Frontal cortex (tissue), 4 donors: ENCODE results near the gene ZDHHC22. TPM values are rescaled to one million over a fixed set of nuclear protein-coding genes. Genes with fewer than 3 reads are reported as not detected.

Experiments used
- DNase-seq, 2 donors: peaks; one replicate each; pipeline ENCODE4 v3.0.0; 2012; ENCODE audit warnings: low spot score in 2 of 2
- FAIRE-seq: peaks from 2 replicates; lab custom pipeline; 2012; peaks lifted over from hg19 to GRCh38; lab: Jason Lieb, UNC
- total RNA-seq: library from RNA; depleted of rRNA; stranded (reverse); fragments of >200 nt; gene quantifications from one replicate; pipeline ENCODE4 v1.2.3, GENCODE V29; 2014
- donor health status: control.
- donor health status: control.
- donor health status: control.

ZDHHC22 gene
- total RNA-seq, 1 donor from 2014 or later: 5.7 TPM

- FAIRE-seq (no peak), DNase-seq (no peak)
Measured at GRCh38 chr14:77158175-77158881, 16.7 kb upstream of the ZDHHC22 start.

GRCh38 chr14:77157740-77158139, 16.1 kb upstream of the ZDHHC22 start:
- DNase-seq (no peak), FAIRE-seq (no peak)

- DNase-seq: no peak
Measured at GRCh38 chr14:77155083-77155482, 13.5 kb upstream of the ZDHHC22 start.

DNA sequence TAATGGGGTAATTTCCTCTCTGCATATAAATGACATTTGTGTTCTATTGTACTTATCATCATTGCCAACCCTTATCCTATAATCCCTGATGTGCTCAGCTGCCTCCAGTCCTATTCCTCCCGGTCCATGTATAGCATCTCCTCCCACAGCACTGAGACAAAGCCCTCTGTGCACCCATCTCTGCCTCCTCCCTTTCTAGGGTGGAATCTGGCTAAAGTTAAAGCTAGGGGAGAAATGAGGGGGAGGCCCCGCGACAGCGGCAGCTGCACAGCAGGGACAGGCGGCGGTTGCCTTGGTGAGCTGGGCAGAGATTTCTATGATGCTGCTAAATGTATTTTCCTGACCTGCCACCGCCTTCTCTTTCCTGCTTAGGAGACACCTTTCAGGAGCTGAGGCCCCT, 12.8 kb upstream of the ZDHHC22 start:
- no peak for FAIRE-seq

More at GRCh38 chr14:77155083-77155482, 13.5 kb upstream of the ZDHHC22 start:
- FAIRE-seq: no peak

GRCh38 chr14:77153802-77154201, 12.2 kb upstream of the ZDHHC22 start:
- FAIRE-seq: no peak
- DNase-seq: no peak

More for the DNA sequence above, 12.8 kb upstream of the ZDHHC22 start:
- no peak for DNase-seq

DNA sequence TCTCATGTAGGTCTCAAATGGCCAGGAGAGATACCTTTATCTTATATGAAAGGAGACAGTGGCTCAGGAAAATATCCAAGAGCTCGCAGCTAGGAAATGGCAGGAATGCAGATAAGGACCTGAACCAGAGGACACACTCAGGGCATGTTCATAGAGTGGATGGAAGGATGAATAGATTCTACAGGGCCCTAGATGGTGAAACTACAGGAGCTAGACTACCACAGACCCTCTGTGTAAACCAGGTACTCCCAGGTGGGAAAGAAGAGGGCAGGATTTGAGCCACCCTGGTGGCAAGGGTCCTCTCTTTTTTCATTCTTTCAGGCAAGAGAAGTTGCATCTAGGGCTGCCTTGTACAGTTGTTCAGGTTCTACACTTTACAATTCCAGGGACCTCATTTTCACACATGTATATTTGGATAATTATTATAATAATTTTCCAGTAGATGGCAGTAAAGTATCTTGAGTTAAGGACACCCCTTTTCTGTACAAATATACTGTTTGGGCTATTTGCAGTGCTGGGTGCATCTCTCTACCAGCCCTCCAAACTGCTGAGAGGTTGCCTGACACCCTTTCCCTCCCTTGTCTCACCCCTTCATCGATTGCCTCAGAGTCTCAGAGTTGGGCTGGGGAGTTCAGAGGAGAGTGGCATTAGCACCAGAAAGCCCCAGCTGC, 10.5 kb upstream of the ZDHHC22 start:
- FAIRE-seq (no peak), DNase-seq (no peak)

- DNase-seq (no peak), FAIRE-seq (no peak)
Measured at GRCh38 chr14:77151245-77151644, 9.7 kb upstream of the ZDHHC22 start.

DNA sequence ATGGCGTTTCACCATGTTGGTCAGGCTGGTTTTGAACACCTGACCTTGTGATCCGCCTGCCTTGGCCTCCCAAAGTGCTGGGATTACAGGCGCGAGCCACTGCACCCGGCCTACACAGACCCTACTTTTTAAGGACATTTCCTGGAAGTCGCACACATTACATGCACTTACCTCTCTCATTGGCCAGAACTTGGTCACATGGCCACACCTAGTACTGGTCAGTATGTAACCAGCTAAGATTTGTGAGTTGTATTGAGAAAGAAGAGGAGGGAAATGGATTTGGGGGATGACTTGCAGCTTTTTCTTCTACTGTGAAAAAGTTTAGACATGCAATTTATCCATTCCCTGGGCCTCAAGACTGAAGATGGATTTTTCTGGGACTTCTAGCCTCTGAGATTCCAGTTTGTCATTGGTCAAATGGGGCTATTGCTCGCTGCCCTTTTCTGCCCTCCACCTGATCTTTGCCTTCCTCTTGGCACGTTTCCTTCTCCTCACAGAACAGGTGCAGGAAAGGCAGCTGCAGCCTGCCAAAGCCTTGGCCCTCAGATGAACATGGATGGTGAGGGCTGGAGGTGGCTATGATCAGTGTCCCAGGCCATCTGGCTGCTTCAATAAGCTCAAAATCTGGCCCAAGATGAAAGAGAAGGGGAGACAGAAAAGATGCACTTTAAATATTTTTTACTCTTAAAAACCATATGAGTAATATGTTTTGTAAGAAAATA, 7.1 kb upstream of the ZDHHC22 start:
- FAIRE-seq: no peak
- no peak for DNase-seq

DNA sequence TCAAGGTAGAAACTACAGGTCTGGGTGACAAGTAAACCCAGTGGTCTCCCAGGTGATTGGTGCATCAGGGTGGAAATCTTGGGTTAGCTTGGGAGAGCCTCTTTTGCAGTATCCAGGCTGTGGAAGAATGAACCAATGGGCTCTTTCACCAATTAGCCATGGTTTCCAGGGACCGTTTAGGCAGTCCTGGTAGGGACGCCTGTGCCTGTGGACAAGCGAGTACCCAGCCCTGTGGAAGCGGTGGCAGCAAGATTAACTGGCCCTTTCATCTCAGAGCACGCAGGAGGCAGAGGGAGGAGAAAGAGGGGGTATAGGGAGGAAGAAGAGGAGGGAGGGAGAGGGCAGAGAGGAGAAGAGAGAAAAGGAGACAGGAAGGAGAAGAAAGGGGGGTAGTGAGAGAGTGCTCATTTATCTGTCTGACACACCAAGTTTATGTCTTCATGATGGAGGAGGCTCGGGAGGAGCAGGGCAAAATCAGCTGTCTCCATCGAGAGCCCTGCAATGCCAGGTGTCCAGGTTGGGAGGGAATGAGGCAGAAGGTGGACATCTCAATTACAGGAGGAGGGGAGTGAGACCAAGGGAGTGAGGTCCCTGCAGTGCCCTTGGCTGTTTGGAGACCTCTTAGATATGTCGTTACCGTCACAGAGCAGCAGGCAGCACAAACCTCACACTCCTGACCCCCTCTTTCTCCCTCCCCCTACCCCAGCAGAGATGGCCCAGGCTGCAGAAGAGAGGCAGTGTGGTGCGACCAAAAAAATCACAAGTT, 4.6 kb upstream of the ZDHHC22 start:
- FAIRE-seq (no peak), DNase-seq (no peak)

- no peak for DNase-seq
- FAIRE-seq: no peak
Measured at GRCh38 chr14:77144412-77145115, 3.0 kb upstream of the ZDHHC22 start.

DNA sequence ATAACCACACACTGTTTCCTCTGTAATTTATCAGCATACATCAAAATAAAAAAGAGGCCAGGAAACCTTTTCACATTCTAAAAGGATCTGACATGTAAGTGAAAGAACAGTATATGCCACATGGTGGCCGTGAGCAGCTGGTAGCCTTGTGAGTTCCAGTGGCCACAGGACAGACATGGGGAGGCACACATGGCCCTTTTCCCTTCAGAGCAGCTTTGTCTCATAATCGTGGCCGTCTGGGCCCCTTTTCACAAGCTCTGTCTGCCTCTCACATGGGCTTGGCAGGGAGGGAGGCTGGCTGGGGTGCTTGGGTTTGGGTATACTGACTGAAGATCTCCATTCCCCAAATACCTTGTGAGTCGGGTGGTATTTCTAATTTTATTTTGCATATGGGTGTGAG, 1.5 kb upstream of the ZDHHC22 start:
- DNase-seq (no peak), FAIRE-seq (no peak)

- DNase-seq: no peak
- no peak for FAIRE-seq
Measured at GRCh38 chr14:77142005-77142800, 612 bp upstream of the ZDHHC22 start.

DNA sequence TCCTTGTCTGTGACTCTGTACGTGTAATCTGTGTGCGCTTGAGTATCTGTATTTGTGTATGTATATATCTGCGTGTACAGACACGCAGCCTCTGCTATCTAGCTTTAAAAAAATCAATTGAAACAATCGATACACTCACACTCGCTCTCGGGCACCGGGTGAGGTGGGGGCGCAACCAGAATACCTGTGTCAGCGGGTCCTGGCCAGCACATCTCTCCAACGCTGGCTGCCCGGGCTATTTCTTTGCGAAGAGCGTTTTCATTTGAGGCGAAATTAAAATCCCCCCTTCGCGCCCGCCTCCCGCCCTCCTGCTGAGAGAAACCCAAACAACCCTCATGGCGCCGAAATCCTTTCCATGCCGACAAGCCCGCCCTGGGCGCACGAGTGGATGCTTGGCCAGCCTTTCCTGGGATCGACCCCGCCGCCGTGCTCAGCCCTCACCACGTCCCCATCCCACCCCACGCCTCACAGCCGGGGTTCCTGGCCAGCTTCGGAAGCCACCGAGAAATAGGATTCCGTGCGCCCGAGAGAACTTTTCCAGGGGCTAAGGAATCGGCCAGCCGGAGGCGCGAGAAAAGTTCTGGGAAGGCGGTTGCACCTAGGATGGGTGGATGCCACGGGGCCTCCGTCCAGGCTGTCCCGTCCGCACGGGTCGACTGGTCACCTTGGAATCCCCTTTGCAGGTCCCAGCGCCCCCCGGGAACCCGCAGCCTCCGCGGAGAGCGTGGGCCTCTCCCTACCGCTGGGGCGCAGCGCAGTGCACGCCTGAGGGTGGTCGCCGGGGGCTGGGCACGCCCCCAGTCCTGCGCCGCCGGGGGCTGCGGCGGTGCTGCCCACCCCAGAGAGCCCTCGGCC, 1.0 kb downstream of the ZDHHC22 start:
- no peak for DNase-seq
- no peak for FAIRE-seq

DNA sequence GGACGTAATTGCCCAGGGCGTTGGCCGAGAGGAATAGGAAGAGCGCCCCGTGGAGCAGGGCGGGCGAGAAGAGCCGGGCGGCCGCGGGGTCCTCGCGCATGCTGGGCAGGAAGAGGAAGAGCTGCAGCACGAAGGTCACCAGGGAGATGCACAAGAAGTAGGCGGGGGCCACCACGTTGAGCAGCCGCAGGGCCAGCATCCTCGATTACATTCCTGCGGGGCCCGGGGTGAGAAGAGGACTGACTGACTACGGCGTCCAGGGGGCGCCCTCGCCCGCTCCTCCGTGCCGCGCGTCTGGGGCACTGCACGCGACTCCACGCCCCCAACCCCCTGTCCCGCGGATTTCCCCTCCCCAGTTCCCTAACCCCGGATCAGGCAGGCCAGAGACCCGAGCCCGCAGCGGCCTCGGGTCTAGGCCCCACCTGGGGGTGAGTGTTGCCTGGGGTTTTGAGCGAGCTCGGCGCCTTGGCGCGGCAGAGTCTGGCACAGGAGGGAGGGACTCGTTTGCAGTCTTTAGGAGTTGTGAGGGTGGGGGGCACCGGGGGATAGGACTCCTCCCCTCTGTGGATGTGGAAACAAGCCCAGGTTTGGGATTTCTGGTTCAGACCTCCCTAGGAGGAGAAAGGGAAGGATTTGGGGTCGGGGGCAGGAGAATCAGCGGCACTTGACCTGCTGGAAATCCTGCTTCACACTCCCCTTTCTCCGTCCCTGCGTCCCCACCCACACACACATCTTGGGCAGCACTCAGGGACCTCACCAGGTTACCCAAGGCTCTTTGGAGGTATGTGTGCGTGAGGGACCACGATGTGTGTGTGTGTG, 1.8 kb downstream of the ZDHHC22 start:
- FAIRE-seq: no peak
- peak; percentile 62 to 70 for DNase-seq

GRCh38 chr14:77139022-77139421, 2.6 kb downstream of the ZDHHC22 start:
- no peak for DNase-seq
- FAIRE-seq: no peak

- DNase-seq (no peak), FAIRE-seq (no peak)
Measured at GRCh38 chr14:77133720-77134338, 7.8 kb downstream of the ZDHHC22 start.
